HEK293 (cell line): ENCODE results near the gene ARHGAP4.
A peak's percentile ranks its signal among the peaks of the same experiment; 100 is the strongest.

Source experiments
- AEBP2 ChIP-seq: fragments of 450-650 bp; formaldehyde crosslinking; IDR thresholded peaks from 2 replicates; pipeline ENCODE4 v1.5.1; 2016; ENCODE audit warnings: missing biosample characterization, missing genetic modification characterization, borderline replicate concordance
- BCL6B ChIP-seq: fragments of 450-650 bp; formaldehyde crosslinking; IDR thresholded peaks from 2 replicates; pipeline ENCODE4 v1.5.1; 2017; ENCODE audit warnings: missing biosample characterization, missing genetic modification characterization
- GLIS1 ChIP-seq: fragments of 450-650 bp; formaldehyde crosslinking; IDR thresholded peaks from 2 replicates; pipeline ENCODE4 v1.5.1; 2016; ENCODE audit warnings: missing biosample characterization, missing genetic modification characterization
- HOXC10 ChIP-seq: sonication (generic); formaldehyde crosslinking; IDR thresholded peaks from 2 replicates; pipeline ENCODE4 v1.8.1; 2023; ENCODE audit warnings: mild to moderate bottlenecking, missing genetic modification reagents
- KLF1 ChIP-seq: fragments of 450-650 bp; formaldehyde crosslinking; IDR thresholded peaks from 2 replicates; pipeline ENCODE4 v1.5.1; 2016; ENCODE audit warnings: missing biosample characterization, missing genetic modification characterization
- KLF7 ChIP-seq: fragments of 450-650 bp; formaldehyde crosslinking; IDR thresholded peaks from 2 replicates; pipeline ENCODE4 v1.5.1; 2016; ENCODE audit warnings: missing biosample characterization, missing genetic modification characterization, borderline replicate concordance
- REST ChIP-seq: fragments of 450-650 bp; formaldehyde crosslinking; IDR thresholded peaks from 2 replicates; pipeline ENCODE4 v1.5.1; 2016; ENCODE audit warnings: missing biosample characterization, missing genetic modification characterization
- TSHZ1 ChIP-seq: fragments of 450-650 bp; formaldehyde crosslinking; IDR thresholded peaks from 2 replicates; pipeline ENCODE4 v1.5.1; 2016; ENCODE audit warnings: missing biosample characterization, missing genetic modification characterization, borderline replicate concordance
- YY1 ChIP-seq: fragments of 450-650 bp; formaldehyde crosslinking; IDR thresholded peaks from 2 replicates; pipeline ENCODE4 v1.5.1; 2018; ENCODE audit warnings: missing biosample characterization, missing genetic modification characterization
- ZBTB1 ChIP-seq: fragments of 450-650 bp; formaldehyde crosslinking; IDR thresholded peaks from 2 replicates; pipeline ENCODE4 v1.5.1; 2016; ENCODE audit warnings: missing biosample characterization, missing genetic modification characterization
- ZBTB21 ChIP-seq: fragments of 450-650 bp; formaldehyde crosslinking; IDR thresholded peaks from 2 replicates; pipeline ENCODE4 v1.5.1; 2017; ENCODE audit warnings: missing biosample characterization, missing genetic modification characterization
- ZIC2 ChIP-seq: fragments of 450-650 bp; formaldehyde crosslinking; IDR thresholded peaks from 2 replicates; pipeline ENCODE4 v1.5.1; 2016; ENCODE audit warnings: missing biosample characterization, missing genetic modification characterization
- ZNF146 ChIP-seq: fragments of 450-650 bp; formaldehyde crosslinking; IDR thresholded peaks from 2 replicates; pipeline ENCODE4 v1.5.1; 2016; ENCODE audit warnings: missing biosample characterization, missing genetic modification characterization
- ZNF19 ChIP-seq: fragments of 450-650 bp; formaldehyde crosslinking; IDR thresholded peaks from 2 replicates; pipeline ENCODE4; 2016; ENCODE audit warnings: missing biosample characterization, missing genetic modification characterization, low read depth
- ZNF214 ChIP-seq: fragments of 450-650 bp; formaldehyde crosslinking; IDR thresholded peaks from 2 replicates; pipeline ENCODE4 v1.5.1; 2017; ENCODE audit warnings: missing biosample characterization, mild to moderate bottlenecking, missing genetic modification characterization, borderline replicate concordance
- ZNF248 ChIP-seq: fragments of 450-650 bp; formaldehyde crosslinking; IDR thresholded peaks from 2 replicates; pipeline ENCODE4 v1.5.1; 2017; ENCODE audit warnings: missing biosample characterization, missing genetic modification characterization
- ZNF302 ChIP-seq: fragments of 450-650 bp; formaldehyde crosslinking; IDR thresholded peaks from 2 replicates; pipeline ENCODE4 v1.5.1; 2016; ENCODE audit warnings: missing biosample characterization, missing genetic modification characterization, low read depth
- ZNF48 ChIP-seq: fragments of 450-650 bp; formaldehyde crosslinking; IDR thresholded peaks from 2 replicates; pipeline ENCODE4 v1.5.1; 2016; ENCODE audit warnings: missing biosample characterization, missing genetic modification characterization
- ZNF621 ChIP-seq: fragments of 450-650 bp; formaldehyde crosslinking; IDR thresholded peaks from 2 replicates; pipeline ENCODE4 v1.5.1; 2017; ENCODE audit warnings: missing biosample characterization, missing genetic modification characterization
- ZNF658 ChIP-seq: fragments of 450-650 bp; formaldehyde crosslinking; IDR thresholded peaks from 2 replicates; pipeline ENCODE4; 2016; ENCODE audit warnings: missing biosample characterization, missing genetic modification characterization
- ZNF837 ChIP-seq: fragments of 450-650 bp; formaldehyde crosslinking; IDR thresholded peaks from 2 replicates; pipeline ENCODE4 v1.5.1; 2016; ENCODE audit warnings: missing biosample characterization, missing genetic modification characterization
- TF ChIP-seq, protein P1 (sequence below): fragments of 450-650 bp; IDR thresholded peaks from 2 replicates; pipeline ENCODE4 v1.5.1; 2018; ENCODE audit warnings: missing biosample characterization, mild to moderate bottlenecking, missing genetic modification characterization
- TF ChIP-seq, protein P2 (sequence below): fragments of 450-650 bp; formaldehyde crosslinking; conservative IDR thresholded peaks from 2 replicates; pipeline ENCODE4 v1.5.1; 2016; ENCODE audit warnings: low read depth, missing biosample characterization, missing genetic modification characterization

ARHGAP4 gene

GRCh38 chrX:153972368-153973126 lies 46.5 kb upstream of the ARHGAP4 start, which contains the start of gene TMEM187 (continued):
- TF ChIP-seq, protein P1, sequence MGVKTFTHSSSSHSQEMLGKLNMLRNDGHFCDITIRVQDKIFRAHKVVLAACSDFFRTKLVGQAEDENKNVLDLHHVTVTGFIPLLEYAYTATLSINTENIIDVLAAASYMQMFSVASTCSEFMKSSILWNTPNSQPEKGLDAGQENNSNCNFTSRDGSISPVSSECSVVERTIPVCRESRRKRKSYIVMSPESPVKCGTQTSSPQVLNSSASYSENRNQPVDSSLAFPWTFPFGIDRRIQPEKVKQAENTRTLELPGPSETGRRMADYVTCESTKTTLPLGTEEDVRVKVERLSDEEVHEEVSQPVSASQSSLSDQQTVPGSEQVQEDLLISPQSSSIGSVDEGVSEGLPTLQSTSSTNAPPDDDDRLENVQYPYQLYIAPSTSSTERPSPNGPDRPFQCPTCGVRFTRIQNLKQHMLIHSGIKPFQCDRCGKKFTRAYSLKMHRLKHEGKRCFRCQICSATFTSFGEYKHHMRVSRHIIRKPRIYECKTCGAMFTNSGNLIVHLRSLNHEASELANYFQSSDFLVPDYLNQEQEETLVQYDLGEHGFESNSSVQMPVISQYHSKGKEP (tag by site-specific recombination) = peak; percentile 78; the same call in 1 of the 2 replicates
- no peak for TF ChIP-seq ZNF146 (tag by site-specific recombination)
- TF ChIP-seq ZNF658 (tag by site-specific recombination) = no peak
- TF ChIP-seq AEBP2 = no peak
- TF ChIP-seq ZIC2 = no peak
- TF ChIP-seq ZNF837 (tag by site-specific recombination) = no peak
- TF ChIP-seq HOXC10 (CRISPR knock-in tag) = no peak
- TF ChIP-seq BCL6B (tag by site-specific recombination) = no peak
- no peak for TF ChIP-seq TSHZ1 (tag by site-specific recombination)
- TF ChIP-seq ZNF214 (tag by site-specific recombination) = no peak
- TF ChIP-seq ZBTB1 (tag by site-specific recombination) = no peak
- no peak for TF ChIP-seq ZNF48 (tag by site-specific recombination)
- TF ChIP-seq KLF1 (tag by site-specific recombination) = peak; percentile 63
- TF ChIP-seq, protein P2, sequence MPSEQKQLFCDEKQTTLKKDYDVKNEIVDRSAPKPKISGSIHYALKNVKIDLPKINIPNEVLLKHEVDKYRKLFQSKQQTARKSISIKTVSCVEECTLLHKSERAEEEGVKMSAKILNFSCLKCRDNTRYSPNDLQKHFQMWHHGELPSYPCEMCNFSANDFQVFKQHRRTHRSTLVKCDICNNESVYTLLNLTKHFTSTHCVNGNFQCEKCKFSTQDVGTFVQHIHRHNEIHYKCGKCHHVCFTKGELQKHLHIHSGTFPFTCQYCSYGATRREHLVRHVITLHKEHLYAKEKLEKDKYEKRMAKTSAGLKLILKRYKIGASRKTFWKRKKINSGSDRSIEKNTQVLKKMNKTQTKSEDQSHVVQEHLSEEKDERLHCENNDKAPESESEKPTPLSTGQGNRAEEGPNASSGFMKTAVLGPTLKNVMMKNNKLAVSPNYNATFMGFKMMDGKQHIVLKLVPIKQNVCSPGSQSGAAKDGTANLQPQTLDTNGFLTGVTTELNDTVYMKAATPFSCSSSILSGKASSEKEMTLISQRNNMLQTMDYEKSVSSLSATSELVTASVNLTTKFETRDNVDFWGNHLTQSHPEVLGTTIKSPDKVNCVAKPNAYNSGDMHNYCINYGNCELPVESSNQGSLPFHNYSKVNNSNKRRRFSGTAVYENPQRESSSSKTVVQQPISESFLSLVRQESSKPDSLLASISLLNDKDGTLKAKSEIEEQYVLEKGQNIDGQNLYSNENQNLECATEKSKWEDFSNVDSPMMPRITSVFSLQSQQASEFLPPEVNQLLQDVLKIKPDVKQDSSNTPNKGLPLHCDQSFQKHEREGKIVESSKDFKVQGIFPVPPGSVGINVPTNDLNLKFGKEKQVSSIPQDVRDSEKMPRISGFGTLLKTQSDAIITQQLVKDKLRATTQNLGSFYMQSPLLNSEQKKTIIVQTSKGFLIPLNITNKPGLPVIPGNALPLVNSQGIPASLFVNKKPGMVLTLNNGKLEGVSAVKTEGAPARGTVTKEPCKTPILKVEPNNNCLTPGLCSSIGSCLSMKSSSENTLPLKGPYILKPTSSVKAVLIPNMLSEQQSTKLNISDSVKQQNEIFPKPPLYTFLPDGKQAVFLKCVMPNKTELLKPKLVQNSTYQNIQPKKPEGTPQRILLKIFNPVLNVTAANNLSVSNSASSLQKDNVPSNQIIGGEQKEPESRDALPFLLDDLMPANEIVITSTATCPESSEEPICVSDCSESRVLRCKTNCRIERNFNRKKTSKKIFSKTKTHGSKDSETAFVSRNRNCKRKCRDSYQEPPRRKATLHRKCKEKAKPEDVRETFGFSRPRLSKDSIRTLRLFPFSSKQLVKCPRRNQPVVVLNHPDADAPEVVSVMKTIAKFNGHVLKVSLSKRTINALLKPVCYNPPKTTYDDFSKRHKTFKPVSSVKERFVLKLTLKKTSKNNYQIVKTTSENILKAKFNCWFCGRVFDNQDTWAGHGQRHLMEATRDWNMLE (tag by site-specific recombination) = no peak
- TF ChIP-seq ZNF248 (tag by site-specific recombination) = no peak
- TF ChIP-seq ZNF302 (tag by site-specific recombination) = no peak
- TF ChIP-seq YY1 (tag by site-specific recombination) = no peak
- no peak for TF ChIP-seq REST (tag by site-specific recombination)
- TF ChIP-seq ZNF621 = no peak
- peak; percentile 89 for TF ChIP-seq GLIS1 (tag by site-specific recombination)
- TF ChIP-seq KLF7 (tag by site-specific recombination) = no peak; the same call in 1 of the 2 replicates
- TF ChIP-seq ZNF19 = no peak
- no peak for TF ChIP-seq ZBTB21 (tag by site-specific recombination)
